OCI-LY7 (cell line): ENCODE data around the gene LUC7L2.

Source experiments
- EZH2phosphoT487 ChIP-seq: fragments of 200-600 bp; sonication (generic); IDR thresholded peaks from 2 replicates; pipeline ENCODE4 v1.6.1; 2018; ENCODE audit warnings: low read depth, borderline replicate concordance, mild to moderate bottlenecking, mixed run types, antibody characterized with exemption, low read length, moderate library complexity, mixed read lengths
- TF ChIP-seq, protein P1 (sequence below): fragments of 200-600 bp; sonication (generic); conservative IDR thresholded peaks from 2 replicates; pipeline ENCODE4 v1.5.1; 2014; ENCODE audit warnings: mild to moderate bottlenecking, antibody characterized with exemption, low read length, moderate library complexity, mixed read lengths

DNA sequence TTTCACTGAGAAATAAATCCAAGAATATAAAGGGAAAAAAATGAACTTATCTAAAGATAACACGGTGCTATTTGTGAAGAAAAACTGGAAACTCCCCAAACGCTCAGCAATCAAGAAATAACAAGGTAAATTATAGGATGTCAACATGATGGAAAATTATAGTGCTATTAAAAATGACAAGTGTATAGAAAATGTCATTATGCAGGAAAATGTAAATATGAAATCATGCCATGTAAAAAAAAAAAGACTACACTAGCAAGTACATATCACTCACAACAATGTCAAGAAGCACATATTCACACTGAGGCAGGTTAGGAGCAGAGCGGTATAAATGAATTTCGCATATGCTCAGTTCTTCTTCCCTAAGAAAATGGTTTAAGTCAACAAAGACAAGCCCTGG, 96.1 kb downstream of the LUC7L2 start:
- TF ChIP-seq, protein P1, sequence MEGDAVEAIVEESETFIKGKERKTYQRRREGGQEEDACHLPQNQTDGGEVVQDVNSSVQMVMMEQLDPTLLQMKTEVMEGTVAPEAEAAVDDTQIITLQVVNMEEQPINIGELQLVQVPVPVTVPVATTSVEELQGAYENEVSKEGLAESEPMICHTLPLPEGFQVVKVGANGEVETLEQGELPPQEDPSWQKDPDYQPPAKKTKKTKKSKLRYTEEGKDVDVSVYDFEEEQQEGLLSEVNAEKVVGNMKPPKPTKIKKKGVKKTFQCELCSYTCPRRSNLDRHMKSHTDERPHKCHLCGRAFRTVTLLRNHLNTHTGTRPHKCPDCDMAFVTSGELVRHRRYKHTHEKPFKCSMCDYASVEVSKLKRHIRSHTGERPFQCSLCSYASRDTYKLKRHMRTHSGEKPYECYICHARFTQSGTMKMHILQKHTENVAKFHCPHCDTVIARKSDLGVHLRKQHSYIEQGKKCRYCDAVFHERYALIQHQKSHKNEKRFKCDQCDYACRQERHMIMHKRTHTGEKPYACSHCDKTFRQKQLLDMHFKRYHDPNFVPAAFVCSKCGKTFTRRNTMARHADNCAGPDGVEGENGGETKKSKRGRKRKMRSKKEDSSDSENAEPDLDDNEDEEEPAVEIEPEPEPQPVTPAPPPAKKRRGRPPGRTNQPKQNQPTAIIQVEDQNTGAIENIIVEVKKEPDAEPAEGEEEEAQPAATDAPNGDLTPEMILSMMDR = no peak
- no peak for TF ChIP-seq EZH2phosphoT487
